ENCODE results near the gene CENPA. TPM values are rescaled to one million over a fixed set of nuclear protein-coding genes. Genes with fewer than 3 reads are reported as not detected.

CENPA gene
- total and polyA plus RNA-seq, 7 donors, result 0.12 to 0.23 TPM; not detected in 5

GRCh38 chr2:26776195-26776800 lies 9.6 kb upstream of the CENPA start:
- Histone ChIP-seq H3K36me3 (ENCODE audit: insufficient read depth in 1 of 2, low read depth in 1 of 2) (peaks cover 7 to 60% of the 10 kb centered on the region in 2 donors), H3K27me3 (ENCODE audit: insufficient read depth in 3 of 3, low read length in 2 of 3) (no peaks in the 10 kb centered on the region), H3K4me3 (no peak overlapping the region), H3K27ac (no peak overlapping the region), H3K4me1 (peaks cover 24% of the 10 kb centered on the region), H3K9me3 (no peaks in the 10 kb centered on the region)
- ATAC-seq (no peak), DNase-seq (no peak)
- TF ChIP-seq, protein P1, sequence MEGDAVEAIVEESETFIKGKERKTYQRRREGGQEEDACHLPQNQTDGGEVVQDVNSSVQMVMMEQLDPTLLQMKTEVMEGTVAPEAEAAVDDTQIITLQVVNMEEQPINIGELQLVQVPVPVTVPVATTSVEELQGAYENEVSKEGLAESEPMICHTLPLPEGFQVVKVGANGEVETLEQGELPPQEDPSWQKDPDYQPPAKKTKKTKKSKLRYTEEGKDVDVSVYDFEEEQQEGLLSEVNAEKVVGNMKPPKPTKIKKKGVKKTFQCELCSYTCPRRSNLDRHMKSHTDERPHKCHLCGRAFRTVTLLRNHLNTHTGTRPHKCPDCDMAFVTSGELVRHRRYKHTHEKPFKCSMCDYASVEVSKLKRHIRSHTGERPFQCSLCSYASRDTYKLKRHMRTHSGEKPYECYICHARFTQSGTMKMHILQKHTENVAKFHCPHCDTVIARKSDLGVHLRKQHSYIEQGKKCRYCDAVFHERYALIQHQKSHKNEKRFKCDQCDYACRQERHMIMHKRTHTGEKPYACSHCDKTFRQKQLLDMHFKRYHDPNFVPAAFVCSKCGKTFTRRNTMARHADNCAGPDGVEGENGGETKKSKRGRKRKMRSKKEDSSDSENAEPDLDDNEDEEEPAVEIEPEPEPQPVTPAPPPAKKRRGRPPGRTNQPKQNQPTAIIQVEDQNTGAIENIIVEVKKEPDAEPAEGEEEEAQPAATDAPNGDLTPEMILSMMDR (IDR thresholded peaks at IDR 0.05), result no peak
- 94 to 97% (median 95%) methylated on average over 5 of the region's 5 CpGs for WGBS, 3 donors
- intact Hi-C loops (cut with DNase I), result no loop called here

- Histone ChIP-seq H3K36me3 (ENCODE audit: insufficient read depth in 1 of 2, low read depth in 1 of 2) (peaks cover 7 to 66% of the 10 kb centered on the region in 2 donors), H3K4me1 (peaks cover 6% of the 10 kb centered on the region), H3K27me3 (ENCODE audit: insufficient read depth in 3 of 3, low read length in 2 of 3) (no peaks in the 10 kb centered on the region), H3K27ac (no peak overlapping the region), H3K9me3 (no peaks in the 10 kb centered on the region), H3K4me3 (no peak overlapping the region)
- TF ChIP-seq, protein P1 (IDR thresholded peaks at IDR 0.05), result no peak
- DNase-seq, result no peak
- intact Hi-C loops (cut with DNase I), result no loop called here
- ATAC-seq, result peak in 1 of 4 donors; percentile 10
- 93% methylated on average over 18 of the region's 18 CpGs for WGBS, 3 donors
These were observed 7.8 kb upstream of the CENPA start for GRCh38 chr2:26778098-26778497.

DNA sequence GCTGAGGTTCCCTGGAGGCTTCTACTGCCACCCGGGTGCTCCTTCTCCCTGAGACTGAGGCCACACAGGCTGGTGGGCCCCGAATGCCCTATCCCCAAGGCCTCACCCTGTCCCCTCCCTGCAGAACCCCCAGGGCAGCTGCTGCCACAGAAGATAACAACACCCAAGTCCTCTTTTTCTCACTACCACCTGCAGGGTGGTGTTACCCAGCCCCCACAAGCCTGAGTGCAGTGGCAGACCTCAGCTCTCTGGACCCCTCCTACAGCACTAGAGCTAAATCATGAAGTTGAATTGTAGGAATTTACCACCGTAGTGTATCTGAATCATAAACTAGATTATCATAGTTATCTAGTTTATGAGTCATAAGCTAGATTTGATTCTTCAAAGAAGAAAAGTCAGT lies 7.3 kb upstream of the CENPA start:
- Histone ChIP-seq H3K4me1 (peaks cover 2% of the 10 kb centered on the region), H3K4me3 (no peak overlapping the region), H3K9me3 (no peaks in the 10 kb centered on the region), H3K27ac (no peak overlapping the region), H3K27me3 (ENCODE audit: insufficient read depth in 3 of 3, low read length in 2 of 3) (no peaks in the 10 kb centered on the region), H3K36me3 (ENCODE audit: insufficient read depth in 1 of 2, low read depth in 1 of 2) (peaks cover 7 to 66% of the 10 kb centered on the region in 2 donors)
- WGBS, 3 donors, result 76 to 88% (median 85%) methylated on average over 3 of the region's 3 CpGs
- ATAC-seq (no peak), DNase-seq (no peak)
- intact Hi-C loops (cut with DNase I), result no loop called here
- TF ChIP-seq, protein P1 (IDR thresholded peaks at IDR 0.05), result no peak

GRCh38 chr2:26780203-26780760 lies 5.6 kb upstream of the CENPA start:
- no peaks in the 10 kb centered on the region for H3K27me3 ChIP-seq (ENCODE audit: insufficient read depth in 3 of 3, low read length in 2 of 3)
- H3K27ac ChIP-seq, result no peak overlapping the region
- DNase-seq (no peak), ATAC-seq (no peak)
- H3K4me1 ChIP-seq, result no peaks in the 10 kb centered on the region
- no peaks in the 10 kb centered on the region for H3K9me3 ChIP-seq
- no peak overlapping the region for H3K4me3 ChIP-seq
- intact Hi-C loops (cut with DNase I), result no loop called here
- 90 to 93% (median 91%) methylated on average over 4 of the region's 4 CpGs for WGBS, 3 donors
- H3K36me3 ChIP-seq (ENCODE audit: insufficient read depth in 1 of 2, low read depth in 1 of 2), result peaks cover 4 to 64% of the 10 kb centered on the region in 2 donors
- TF ChIP-seq, protein P1 (IDR thresholded peaks at IDR 0.05), result no peak

Measured in psoas muscle (tissue), 8 donors.